ENCODE results near the gene FHIT.

The FHIT gene

DNA sequence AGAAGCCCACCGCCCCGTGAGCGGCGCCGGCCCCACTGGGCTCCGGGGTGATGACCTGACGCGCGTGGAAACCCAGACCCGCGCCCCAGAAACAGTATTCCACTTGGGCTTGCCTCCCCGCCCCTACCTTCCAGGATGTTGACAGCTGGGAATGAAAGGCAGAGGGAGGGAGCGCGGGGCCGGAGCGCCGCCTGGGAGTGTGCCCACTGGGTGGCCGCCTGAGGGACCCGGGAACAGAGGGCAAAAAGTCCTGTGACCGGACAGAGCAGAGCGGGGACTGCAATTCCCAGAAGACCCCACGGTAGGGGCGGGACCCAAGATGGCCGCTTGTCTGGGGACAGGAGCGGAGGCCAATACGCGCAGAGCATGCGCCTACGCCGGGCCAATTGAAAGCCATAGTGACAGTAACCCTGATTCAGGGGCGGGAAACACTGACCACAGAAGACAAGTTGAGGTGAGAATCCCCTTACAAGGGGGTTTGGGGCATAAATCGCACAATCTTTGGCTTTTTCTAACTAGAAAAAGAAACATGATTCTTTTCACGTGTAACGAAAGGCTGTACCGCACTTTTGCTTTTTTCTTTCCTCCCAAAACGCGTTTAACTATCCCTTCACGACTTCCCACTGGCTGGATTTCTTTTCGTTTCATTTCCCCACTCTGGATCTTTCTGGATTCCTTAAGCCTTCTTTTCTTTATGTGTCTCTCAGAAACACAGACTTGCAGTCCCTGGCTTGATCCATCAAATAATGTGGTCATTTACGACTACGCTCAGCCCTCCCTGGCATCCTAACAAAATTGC is at the start of gene FHIT:
Gene FHIT (minus strand): TSS at position 279 of the 799 bp plus-strand sequence.
- peak; percentile 84 for DNase-seq (ENCODE audit: low read depth)
- TF ChIP-seq, protein P1, sequence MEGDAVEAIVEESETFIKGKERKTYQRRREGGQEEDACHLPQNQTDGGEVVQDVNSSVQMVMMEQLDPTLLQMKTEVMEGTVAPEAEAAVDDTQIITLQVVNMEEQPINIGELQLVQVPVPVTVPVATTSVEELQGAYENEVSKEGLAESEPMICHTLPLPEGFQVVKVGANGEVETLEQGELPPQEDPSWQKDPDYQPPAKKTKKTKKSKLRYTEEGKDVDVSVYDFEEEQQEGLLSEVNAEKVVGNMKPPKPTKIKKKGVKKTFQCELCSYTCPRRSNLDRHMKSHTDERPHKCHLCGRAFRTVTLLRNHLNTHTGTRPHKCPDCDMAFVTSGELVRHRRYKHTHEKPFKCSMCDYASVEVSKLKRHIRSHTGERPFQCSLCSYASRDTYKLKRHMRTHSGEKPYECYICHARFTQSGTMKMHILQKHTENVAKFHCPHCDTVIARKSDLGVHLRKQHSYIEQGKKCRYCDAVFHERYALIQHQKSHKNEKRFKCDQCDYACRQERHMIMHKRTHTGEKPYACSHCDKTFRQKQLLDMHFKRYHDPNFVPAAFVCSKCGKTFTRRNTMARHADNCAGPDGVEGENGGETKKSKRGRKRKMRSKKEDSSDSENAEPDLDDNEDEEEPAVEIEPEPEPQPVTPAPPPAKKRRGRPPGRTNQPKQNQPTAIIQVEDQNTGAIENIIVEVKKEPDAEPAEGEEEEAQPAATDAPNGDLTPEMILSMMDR (conservative IDR thresholded peaks at IDR 0.05; ENCODE audit: low read depth, low read length), result no peak
- peak within 1 kb of the TSS; percentile 83 for H3K4me3 ChIP-seq (ENCODE audit: low read length)

DNA sequence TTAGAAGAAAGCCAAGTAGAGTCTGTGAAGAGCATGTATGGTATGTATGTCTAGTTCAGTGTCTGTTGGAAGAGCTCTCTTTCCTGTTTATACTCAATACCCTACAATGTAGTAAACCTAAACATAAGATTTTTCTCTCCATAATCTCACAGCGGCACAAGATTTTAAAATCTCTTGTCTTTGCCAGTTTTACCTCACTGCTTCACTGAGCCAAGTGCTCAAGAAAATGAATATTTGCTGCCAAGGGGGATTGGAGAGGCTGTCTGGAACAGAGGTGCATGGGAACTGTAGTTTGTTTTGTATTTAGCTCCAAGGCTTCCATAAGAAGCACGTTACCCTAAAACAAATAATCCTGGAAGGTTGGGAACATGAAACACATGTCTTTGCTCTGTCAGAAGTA is 49.5 kb upstream of the FHIT start:
- TF ChIP-seq, protein P1 (conservative IDR thresholded peaks at IDR 0.05; ENCODE audit: low read depth, low read length), result no peak

DNA sequence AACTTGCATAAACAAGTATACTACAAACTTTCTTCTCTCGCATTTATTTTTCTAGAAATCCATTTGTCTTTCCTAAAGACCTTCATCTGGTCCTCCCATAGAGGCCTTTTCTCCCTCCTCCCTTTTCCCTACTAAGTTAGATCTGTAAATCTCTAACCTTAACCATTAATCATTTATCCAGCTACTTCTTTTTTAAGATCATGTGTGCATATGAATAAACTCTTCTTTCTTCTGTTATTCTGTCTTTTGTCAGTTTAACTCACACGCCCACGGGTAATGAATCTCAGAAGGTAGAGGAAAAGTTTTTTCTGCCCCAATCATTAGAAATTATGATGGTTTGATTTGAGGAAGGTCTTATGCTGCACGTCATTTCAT is 48.7 kb upstream of the FHIT start:
- DNase-seq (ENCODE audit: low read depth), result no peak
- H3K4me3 ChIP-seq (ENCODE audit: low read length), result no peak overlapping the region
- TF ChIP-seq, protein P1 (conservative IDR thresholded peaks at IDR 0.05; ENCODE audit: low read depth, low read length), result no peak

More for the DNA sequence above, 49.5 kb upstream of the FHIT start:
- no peak overlapping the region for H3K4me3 ChIP-seq (ENCODE audit: low read length)
- no peak for DNase-seq (ENCODE audit: low read depth)

DNA sequence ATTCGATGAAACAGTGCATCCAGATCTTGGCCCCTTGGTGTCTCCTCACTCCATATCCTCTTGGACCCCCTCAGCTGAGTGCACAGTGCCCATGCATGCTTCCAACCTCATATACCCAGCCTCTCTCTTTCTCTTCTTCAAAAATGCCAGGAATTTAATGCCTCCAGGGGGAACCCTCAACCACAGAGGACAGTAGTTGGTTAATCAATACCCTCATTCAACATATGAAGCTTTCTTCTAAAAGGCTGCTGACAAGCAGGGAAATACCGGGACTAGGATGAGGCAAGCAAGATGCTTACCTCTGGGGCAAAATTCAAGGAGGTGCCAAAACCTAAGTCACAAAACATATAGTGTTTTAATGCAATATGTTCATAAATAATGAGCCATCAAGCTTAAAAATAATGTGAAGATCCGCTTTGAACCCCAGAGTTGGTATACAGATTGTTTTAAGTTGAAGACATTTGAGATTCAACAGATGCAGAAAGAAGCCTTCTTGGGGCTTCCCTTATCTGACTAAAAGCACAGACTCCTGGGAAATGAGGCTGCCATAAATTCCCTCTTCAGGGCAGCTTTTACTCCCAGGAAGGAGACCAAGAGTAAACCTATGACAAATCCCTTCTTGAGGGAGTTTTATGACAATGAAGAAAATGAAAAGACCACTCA is 48.2 kb upstream of the FHIT start:
- TF ChIP-seq, protein P1 (conservative IDR thresholded peaks at IDR 0.05; ENCODE audit: low read depth, low read length), result no peak
- no peak overlapping the region for H3K4me3 ChIP-seq (ENCODE audit: low read length)
- DNase-seq (ENCODE audit: low read depth), result no peak

DNA sequence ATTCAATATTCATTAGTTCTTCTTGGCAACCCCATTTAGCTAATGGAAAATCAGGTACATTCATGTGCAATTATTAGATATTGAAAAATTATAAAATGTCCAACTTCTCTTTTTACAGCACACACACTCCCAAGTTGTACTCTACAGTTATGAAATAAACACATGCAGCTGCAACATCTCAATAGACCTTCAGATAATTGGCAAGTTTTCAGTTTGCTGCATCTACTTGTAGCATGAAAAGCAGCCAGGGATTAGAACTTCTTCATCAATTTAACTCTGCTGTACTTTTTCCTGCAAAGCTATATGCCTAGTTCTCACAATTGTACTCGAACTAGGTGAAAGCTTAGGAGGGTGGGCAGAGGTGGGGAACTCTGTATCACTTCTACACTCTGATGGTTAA is 46.6 kb upstream of the FHIT start:
- no peak for DNase-seq (ENCODE audit: low read depth)
- TF ChIP-seq, protein P1 (conservative IDR thresholded peaks at IDR 0.05; ENCODE audit: low read depth, low read length), result no peak
- no peak overlapping the region for H3K4me3 ChIP-seq (ENCODE audit: low read length)

DNA sequence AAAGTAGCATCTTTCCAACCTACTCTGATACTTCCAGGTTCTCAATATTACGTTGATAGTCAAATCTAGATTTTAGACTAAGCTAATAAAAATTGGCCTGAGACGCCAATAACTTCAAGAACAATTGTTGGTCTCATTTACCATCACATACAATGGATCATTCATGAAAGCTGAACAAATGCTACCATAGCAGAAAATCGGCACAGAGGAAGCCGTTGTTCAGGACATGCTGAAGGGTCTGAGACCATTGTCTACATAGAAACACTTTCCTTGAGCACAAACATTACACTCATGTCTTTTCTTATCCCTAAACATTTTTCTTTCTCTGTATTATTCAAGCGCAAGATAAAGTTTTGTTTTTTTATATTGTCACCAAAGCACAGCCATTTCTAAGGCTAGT is 37.2 kb upstream of the FHIT start:
- TF ChIP-seq, protein P1 (conservative IDR thresholded peaks at IDR 0.05; ENCODE audit: low read depth, low read length), result no peak
- DNase-seq (ENCODE audit: low read depth), result no peak
- H3K4me3 ChIP-seq (ENCODE audit: low read length), result no peak overlapping the region

DNA sequence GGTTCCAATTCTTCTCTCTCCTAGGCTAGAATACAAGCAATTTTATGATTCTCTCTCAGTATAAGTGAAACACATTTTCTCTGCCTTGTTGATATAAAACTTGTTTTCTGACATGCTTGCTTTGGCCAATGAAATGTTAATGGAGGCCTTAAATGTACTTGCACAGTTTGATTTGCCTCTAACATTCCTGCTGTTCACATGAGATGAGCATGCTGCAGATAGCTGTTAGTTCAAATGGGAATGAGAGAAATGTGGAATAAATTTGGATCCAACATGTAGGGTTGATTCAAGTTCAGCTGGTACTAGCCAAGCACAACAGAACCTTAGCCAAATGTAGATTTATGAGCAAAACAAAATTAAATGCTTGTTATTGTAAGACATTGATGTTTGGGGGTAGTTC is 32.6 kb upstream of the FHIT start:
- no peak for DNase-seq (ENCODE audit: low read depth)
- H3K4me3 ChIP-seq (ENCODE audit: low read length), result no peak overlapping the region
- TF ChIP-seq, protein P1 (conservative IDR thresholded peaks at IDR 0.05; ENCODE audit: low read depth, low read length), result no peak
